Uterus (tissue), 4 donors: Measurements from ENCODE around the gene ADD1. TPM values are rescaled to one million over a fixed set of nuclear protein-coding genes. Genes with fewer than 3 reads are reported as not detected.

Source experiments
- DNase-seq, 2 donors: peaks; one replicate each; pipeline ENCODE4 v3.0.0-alpha.2; 2019 to 2020
- H3K27ac ChIP-seq, 2 donors: fragments of 200-600 bp; sonication (generic); 1 replicate in 1 of 2; 2 replicates in 1 of 2; pipeline ENCODE4 v1.5.1; 2016 to 2018
- H3K27me3 ChIP-seq, 2 donors: fragments of 200-600 bp; sonication (generic); one replicate each; pipeline ENCODE4 v1.5.1; 2018 to 2019; ENCODE audit warnings: control low read depth in 1 of 2
- H3K36me3 ChIP-seq, 2 donors: fragments of 200-600 bp; sonication (generic); one replicate each; pipeline ENCODE4 v1.5.1; 2019; ENCODE audit warnings: control low read depth in 1 of 2
- H3K4me1 ChIP-seq, 2 donors: fragments of 200-600 bp; sonication (generic); one replicate each; pipeline ENCODE4 v1.5.1; 2018 to 2019; ENCODE audit warnings: control low read depth in 1 of 2
- H3K4me3 ChIP-seq, 2 donors: fragments of 200-600 bp; sonication (generic); 1 replicate in 1 of 2; 2 replicates in 1 of 2; pipeline ENCODE4 v1.5.1; 2018 to 2019; ENCODE audit warnings: mild to moderate bottlenecking in 1 of 2
- H3K9me3 ChIP-seq, 2 donors: fragments of 200-600 bp; sonication (generic); one replicate each; pipeline ENCODE4 v1.5.1; 2019; ENCODE audit warnings: control low read depth in 1 of 2
- POLR2A ChIP-seq, 2 donors: fragments of 450-650 bp; IDR thresholded peaks; one replicate each; pipeline ENCODE4 v1.6.1; 2016; ENCODE audit warnings: antibody characterized with exemption in 2 of 2, mild to moderate bottlenecking in 1 of 2, moderate library complexity in 1 of 2
- intact Hi-C: fragments of 100-400 bp; cut with DNase I; formaldehyde crosslinking; loops from one replicate; pipeline ENCODE4 v1.15.1; 2023; ENCODE audit warnings: low total_unique reads
- total RNA-seq, 4 donors: library from RNA; depleted of rRNA in 3 of 4; stranded (reverse); fragments of >200 nt in 3 of 4; gene quantifications; one replicate each; pipeline versions ENCODE4 v1.1.0 to v1.2.4, GENCODE V29; 2014 to 2023
- TF ChIP-seq, protein P1 (sequence below), 4 experiments: fragments of 200-600 bp in 2 of 4; fragments of 450-650 bp in 2 of 4; sonication (generic) in 2 of 4; IDR thresholded peaks; one replicate each; pipeline ENCODE4 v1.5.1; 2016 to 2019; ENCODE audit warnings: antibody characterized with exemption in 4 of 4, mild to moderate bottlenecking in 2 of 4, moderate library complexity in 1 of 4
- donor health status: DM: yes; HTN: yes; CAD: no.

The ADD1 gene
- total RNA-seq, 4 donors from 2014 or later = 161 to 403 (median 225) TPM

DNA sequence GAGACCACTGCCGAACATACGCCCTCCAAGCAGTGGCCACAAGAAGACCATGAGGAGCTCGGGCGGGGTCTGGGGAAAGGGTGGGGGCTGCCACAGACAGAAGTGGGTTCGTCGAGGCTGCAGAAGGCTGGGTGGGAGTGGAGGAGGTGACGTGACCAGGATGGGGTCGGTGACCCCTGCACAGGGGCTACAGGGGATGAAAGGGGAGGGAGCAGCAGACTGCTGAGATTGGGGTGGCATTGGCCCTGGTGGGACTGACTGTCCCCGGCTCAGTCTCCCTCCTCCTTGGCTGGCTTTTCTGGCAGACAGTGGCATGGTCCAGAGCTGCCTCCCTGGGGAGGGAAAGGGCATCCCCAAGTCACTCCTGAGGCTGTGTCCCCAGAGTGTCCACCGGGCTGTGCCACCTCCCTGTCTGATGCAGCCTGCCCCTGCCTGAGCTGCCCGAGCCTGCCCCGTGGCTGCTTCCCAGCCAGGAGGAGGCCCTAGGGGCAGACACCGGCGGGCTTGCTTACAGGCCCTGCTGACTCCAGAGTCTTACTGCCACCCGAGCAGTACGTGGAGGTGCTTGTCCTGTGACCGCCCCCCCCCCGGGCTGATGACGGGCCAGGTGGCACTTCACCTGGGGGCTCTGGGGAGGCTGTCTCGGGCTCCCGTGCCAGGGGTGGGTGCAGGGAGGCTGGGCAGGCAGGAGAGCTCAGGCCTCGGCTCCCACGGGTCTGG lies 43.5 kb upstream of the ADD1 start:
- intact Hi-C loops = no loop called here

GRCh38 chr4:2800691-2801596 lies 42.7 kb upstream of the ADD1 start:
- Histone ChIP-seq H3K27me3 (no peaks in the 10 kb centered on the region), H3K4me3 (peak overlapping the region in 1 of 2 donors; percentile 13), H3K9me3 (no peaks in the 10 kb centered on the region), H3K4me1 (peaks cover 0 to 8% of the 10 kb centered on the region in 2 donors), H3K36me3 (no peaks in the 10 kb centered on the region), H3K27ac (peak overlapping the region; percentile 74 to 84)
- TF ChIP-seq, protein P1, sequence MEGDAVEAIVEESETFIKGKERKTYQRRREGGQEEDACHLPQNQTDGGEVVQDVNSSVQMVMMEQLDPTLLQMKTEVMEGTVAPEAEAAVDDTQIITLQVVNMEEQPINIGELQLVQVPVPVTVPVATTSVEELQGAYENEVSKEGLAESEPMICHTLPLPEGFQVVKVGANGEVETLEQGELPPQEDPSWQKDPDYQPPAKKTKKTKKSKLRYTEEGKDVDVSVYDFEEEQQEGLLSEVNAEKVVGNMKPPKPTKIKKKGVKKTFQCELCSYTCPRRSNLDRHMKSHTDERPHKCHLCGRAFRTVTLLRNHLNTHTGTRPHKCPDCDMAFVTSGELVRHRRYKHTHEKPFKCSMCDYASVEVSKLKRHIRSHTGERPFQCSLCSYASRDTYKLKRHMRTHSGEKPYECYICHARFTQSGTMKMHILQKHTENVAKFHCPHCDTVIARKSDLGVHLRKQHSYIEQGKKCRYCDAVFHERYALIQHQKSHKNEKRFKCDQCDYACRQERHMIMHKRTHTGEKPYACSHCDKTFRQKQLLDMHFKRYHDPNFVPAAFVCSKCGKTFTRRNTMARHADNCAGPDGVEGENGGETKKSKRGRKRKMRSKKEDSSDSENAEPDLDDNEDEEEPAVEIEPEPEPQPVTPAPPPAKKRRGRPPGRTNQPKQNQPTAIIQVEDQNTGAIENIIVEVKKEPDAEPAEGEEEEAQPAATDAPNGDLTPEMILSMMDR (IDR thresholded peaks at IDR 0.05) = no peak
- TF ChIP-seq POLR2A (IDR thresholded peaks at IDR 0.05) = no peak
- DNase-seq = peak; percentile 51 to 74
- intact Hi-C loops = no loop called here

More for the DNA sequence above, 43.5 kb upstream of the ADD1 start:
- H3K27me3 ChIP-seq = no peaks in the 10 kb centered on the region
- peaks cover 0 to 8% of the 10 kb centered on the region in 2 donors for H3K4me1 ChIP-seq
- peak overlapping the region; percentile 74 to 84 for H3K27ac ChIP-seq
- TF ChIP-seq POLR2A (IDR thresholded peaks at IDR 0.05) = no peak
- TF ChIP-seq, protein P1 (IDR thresholded peaks at IDR 0.05) = no peak
- DNase-seq = peak in 1 of 2 donors; percentile 17
- no peaks in the 10 kb centered on the region for H3K36me3 ChIP-seq
- no peaks in the 10 kb centered on the region for H3K9me3 ChIP-seq
- no peak overlapping the region for H3K4me3 ChIP-seq

GRCh38 chr4:2802618-2803531 lies 40.8 kb upstream of the ADD1 start:
- no peaks in the 10 kb centered on the region for H3K9me3 ChIP-seq
- no peak overlapping the region for H3K27ac ChIP-seq
- no peak for DNase-seq
- H3K27me3 ChIP-seq = no peaks in the 10 kb centered on the region
- intact Hi-C loops = no loop called here
- TF ChIP-seq POLR2A (IDR thresholded peaks at IDR 0.05) = no peak
- TF ChIP-seq, protein P1 (IDR thresholded peaks at IDR 0.05) = no peak
- H3K36me3 ChIP-seq = no peaks in the 10 kb centered on the region
- peaks cover 0 to 15% of the 10 kb centered on the region in 2 donors for H3K4me1 ChIP-seq
- H3K4me3 ChIP-seq = no peak overlapping the region

DNA sequence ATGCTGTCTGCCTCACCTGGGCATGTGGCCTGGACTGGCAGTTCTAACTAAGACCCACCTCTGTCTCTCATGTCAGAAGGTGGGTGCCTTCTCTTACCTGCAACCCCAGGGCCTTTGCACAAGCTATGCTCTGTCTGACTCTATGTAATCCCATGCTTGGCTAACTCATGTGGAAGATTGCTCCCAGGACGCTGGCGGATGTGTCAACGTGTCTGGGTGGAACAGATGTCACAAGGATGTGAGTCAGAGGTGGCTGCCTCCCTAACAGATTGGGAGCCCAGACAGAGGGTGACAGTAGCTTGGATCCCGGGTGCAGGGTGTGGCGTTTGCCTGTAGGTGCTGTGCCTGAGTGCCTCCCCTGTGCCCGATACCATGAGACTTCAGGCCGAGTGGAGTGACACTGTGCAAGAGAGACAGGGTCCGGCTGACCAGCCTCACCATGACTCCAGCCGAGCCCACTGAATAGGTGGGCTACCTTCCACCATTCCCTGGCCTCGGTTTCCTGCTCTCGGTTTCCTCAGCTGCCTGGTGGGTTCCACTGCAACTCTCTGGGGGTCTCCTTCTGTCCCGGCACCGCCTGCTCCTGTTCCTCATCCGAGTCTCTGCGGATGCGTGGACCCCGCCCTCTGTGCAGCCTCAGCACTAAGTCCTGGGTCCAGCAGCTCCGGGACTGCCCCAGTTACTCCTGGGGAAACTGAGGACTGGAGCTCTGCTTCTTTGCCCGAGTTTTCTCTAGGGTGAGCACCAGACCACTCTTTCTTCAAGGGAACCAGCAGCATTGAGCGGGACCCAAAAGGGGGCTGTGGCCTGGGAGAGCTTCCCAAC lies 39.8 kb upstream of the ADD1 start:
- Histone ChIP-seq H3K27ac (no peak overlapping the region), H3K4me1 (peaks cover 0 to 15% of the 10 kb centered on the region in 2 donors)

More for the DNA sequence above, 39.8 kb upstream of the ADD1 start:
- Histone ChIP-seq H3K27me3 (no peaks in the 10 kb centered on the region), H3K9me3 (no peaks in the 10 kb centered on the region), H3K36me3 (no peaks in the 10 kb centered on the region), H3K4me3 (no peak overlapping the region)
- intact Hi-C loops = no loop called here
- no peak for DNase-seq
- no peak for TF ChIP-seq POLR2A (IDR thresholded peaks at IDR 0.05)
- TF ChIP-seq, protein P1 (IDR thresholded peaks at IDR 0.05) = no peak
